Gastroesophageal sphincter (tissue), 3 donors: ENCODE data around the gene RRP15.

ENCODE experiments used
- POLR2A ChIP-seq, 2 donors: fragments of 450-650 bp; IDR thresholded peaks; one replicate each; pipeline ENCODE4 v1.6.1; 2017; ENCODE audit warnings: antibody characterized with exemption in 2 of 2, mild to moderate bottlenecking in 2 of 2, moderate library complexity in 1 of 2
- POLR2AphosphoS5 ChIP-seq: sonication (generic); formaldehyde crosslinking; IDR thresholded peaks from one replicate; pipeline ENCODE4 v1.6.1; 2017; ENCODE audit warnings: antibody characterized with exemption
- TF ChIP-seq, protein P1 (sequence below), 4 experiments: fragments of 200-600 bp in 2 of 4; fragments of 450-650 bp in 2 of 4; sonication (generic) in 1 of 4; IDR thresholded peaks; one replicate each; pipeline ENCODE4 v1.5.1; 2017 to 2019; ENCODE audit warnings: antibody characterized with exemption in 4 of 4, mild to moderate bottlenecking in 2 of 4, moderate library complexity in 2 of 4

DNA sequence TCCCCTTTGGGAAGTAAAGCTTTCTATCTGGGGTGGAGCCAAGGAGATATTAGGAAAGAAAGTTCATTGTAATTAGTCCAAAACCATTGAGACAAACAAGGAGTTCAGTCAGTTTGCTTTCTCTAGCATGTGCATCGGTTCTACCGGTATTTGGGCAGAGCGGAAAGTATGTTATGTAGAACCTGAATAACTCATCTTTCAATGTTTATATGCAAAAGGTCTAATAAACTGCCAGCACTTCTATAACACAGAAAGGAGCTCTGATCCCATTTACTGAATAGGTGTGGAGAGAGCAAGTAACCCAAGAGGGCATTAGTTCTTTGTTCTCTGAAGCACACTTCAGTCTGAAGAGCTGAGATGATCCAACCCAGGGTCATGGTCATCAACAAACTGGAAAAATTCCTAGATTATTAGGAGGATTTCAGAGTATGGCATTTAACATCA, 63.6 kb downstream of the RRP15 start:
- TF ChIP-seq, protein P1, sequence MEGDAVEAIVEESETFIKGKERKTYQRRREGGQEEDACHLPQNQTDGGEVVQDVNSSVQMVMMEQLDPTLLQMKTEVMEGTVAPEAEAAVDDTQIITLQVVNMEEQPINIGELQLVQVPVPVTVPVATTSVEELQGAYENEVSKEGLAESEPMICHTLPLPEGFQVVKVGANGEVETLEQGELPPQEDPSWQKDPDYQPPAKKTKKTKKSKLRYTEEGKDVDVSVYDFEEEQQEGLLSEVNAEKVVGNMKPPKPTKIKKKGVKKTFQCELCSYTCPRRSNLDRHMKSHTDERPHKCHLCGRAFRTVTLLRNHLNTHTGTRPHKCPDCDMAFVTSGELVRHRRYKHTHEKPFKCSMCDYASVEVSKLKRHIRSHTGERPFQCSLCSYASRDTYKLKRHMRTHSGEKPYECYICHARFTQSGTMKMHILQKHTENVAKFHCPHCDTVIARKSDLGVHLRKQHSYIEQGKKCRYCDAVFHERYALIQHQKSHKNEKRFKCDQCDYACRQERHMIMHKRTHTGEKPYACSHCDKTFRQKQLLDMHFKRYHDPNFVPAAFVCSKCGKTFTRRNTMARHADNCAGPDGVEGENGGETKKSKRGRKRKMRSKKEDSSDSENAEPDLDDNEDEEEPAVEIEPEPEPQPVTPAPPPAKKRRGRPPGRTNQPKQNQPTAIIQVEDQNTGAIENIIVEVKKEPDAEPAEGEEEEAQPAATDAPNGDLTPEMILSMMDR (IDR thresholded peaks at IDR 0.05) = no peak
- no peak for TF ChIP-seq POLR2A (IDR thresholded peaks at IDR 0.05)
- TF ChIP-seq POLR2AphosphoS5 = peak; percentile 27
